Suprapubic skin (tissue), 3 donors: ENCODE measurements around the gene ADAMTS12.

Experiments
- EP300 ChIP-seq: sonication (generic); formaldehyde crosslinking; IDR thresholded peaks from one replicate; pipeline ENCODE4 v1.6.1; 2017; ENCODE audit warnings: antibody characterized with exemption
- POLR2A ChIP-seq, 2 donors: fragments of 450-650 bp; IDR thresholded peaks; one replicate each; pipeline ENCODE4 v1.6.1; 2017; ENCODE audit warnings: antibody characterized with exemption in 2 of 2, mild to moderate bottlenecking in 2 of 2, moderate library complexity in 2 of 2
- TF ChIP-seq, protein P1 (sequence below), 2 donors: fragments of 200-600 bp in 1 of 2; fragments of 450-650 bp in 1 of 2; sonication (generic) in 1 of 2; IDR thresholded peaks; one replicate each; pipeline ENCODE4 v1.5.1; 2016 to 2019; ENCODE audit warnings: antibody characterized with exemption in 2 of 2, mild to moderate bottlenecking in 1 of 2, moderate library complexity in 1 of 2

DNA sequence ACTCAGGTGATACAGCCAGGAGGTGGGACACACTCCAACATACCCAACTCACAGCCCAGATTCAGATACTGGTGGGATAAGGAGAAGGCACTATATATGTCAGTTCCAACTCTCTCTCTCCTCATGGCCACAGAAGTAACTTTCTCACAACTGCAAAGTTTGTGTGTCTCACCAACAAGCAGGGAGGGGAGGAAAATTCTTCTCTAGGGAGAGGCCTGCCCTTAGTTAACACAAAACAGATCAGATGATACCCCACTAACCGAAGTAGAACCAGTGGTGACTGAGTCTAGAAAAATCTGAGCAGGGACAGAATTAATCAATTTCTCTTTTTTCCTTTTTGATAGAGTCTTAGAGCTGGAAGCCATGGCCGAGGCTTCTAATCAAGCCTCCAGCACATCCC, 133.1 kb downstream of the ADAMTS12 start:
- TF ChIP-seq EP300 (no peak), POLR2A (IDR thresholded peaks at IDR 0.05) (no peak)
- TF ChIP-seq, protein P1, sequence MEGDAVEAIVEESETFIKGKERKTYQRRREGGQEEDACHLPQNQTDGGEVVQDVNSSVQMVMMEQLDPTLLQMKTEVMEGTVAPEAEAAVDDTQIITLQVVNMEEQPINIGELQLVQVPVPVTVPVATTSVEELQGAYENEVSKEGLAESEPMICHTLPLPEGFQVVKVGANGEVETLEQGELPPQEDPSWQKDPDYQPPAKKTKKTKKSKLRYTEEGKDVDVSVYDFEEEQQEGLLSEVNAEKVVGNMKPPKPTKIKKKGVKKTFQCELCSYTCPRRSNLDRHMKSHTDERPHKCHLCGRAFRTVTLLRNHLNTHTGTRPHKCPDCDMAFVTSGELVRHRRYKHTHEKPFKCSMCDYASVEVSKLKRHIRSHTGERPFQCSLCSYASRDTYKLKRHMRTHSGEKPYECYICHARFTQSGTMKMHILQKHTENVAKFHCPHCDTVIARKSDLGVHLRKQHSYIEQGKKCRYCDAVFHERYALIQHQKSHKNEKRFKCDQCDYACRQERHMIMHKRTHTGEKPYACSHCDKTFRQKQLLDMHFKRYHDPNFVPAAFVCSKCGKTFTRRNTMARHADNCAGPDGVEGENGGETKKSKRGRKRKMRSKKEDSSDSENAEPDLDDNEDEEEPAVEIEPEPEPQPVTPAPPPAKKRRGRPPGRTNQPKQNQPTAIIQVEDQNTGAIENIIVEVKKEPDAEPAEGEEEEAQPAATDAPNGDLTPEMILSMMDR (IDR thresholded peaks at IDR 0.05) = no peak
